C1 segment of cervical spinal cord (tissue), 14 donors: Measurements from ENCODE around the gene HMOX1.
A peak's percentile ranks its signal among the peaks of the same experiment; 100 is the strongest.

Experiments used
- DNase-seq, 14 donors: peaks; one replicate each; lab custom pipeline; 2025; lab: John Stamatoyannopoulos, UW

HMOX1 gene

DNA sequence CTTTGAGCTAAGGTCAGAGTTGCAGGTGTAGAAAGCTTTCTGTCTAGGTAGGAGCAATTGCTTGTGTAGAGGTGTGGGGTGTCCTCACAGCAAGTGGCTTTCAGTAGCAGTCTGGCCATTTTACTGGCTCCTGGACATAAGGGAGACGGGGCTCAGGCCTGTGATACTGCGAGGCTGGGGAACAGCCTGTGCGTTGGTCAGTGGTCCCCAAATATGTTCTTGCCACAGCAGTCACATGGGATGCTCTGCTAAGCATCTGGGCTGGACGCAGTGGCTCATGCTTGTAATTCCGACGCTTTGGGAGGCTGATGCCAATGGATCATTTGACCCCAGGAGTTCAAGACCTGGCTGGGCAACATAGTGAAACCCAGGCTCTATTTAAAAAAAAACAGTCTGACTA, 21.0 kb downstream of the HMOX1 start:
- no peak for DNase-seq

DNA sequence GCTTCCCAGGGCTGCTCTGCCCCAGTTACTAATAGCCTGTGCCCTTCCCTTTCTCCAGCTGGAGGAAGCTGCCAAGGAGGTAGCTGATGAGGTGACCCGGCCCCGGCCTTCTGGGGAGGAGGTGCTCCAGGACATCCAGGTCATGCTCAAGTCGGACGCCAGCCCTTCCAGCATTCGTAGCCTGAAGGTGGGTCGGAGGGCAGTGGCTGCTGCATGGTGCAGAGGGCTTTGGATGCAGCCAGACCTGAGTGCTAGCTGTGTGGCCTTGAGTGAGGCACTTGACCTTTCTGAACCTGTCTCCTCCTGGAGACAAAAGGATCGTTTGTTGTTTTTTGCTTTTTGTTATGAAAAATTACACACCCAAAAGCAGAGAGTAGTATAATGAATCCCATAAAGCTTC, 22.5 kb downstream of the HMOX1 start:
- no peak for DNase-seq

- DNase-seq, result no peak
Measured at GRCh38 chr22:35404176-35404575, 23.3 kb downstream of the HMOX1 start.

DNA sequence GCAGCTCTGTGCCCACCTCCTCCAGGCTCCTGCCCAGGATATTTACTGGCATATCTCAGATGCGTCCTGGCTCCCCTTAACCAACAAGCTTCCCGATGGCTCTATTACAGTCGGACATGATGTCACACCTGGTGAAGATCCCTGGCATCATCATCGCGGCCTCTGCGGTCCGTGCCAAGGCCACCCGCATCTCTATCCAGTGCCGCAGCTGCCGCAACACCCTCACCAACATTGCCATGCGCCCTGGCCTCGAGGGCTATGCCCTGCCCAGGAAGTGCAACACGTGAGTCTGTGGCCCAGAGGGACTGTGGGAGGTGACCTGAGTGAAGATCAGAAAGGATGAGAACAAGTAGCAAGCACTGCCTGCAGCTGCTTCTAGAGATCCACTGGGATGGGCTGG, 25.5 kb downstream of the HMOX1 start:
- no peak for DNase-seq

- DNase-seq, result no peak
Measured at GRCh38 chr22:35407362-35407761, 26.5 kb downstream of the HMOX1 start.

- DNase-seq, result peak in 10 of 14 donors; percentile 7 to 58 (median 45)
Measured at GRCh38 chr22:35409783-35410662, 29.1 kb downstream of the HMOX1 start.

- no peak for DNase-seq
Measured at GRCh38 chr22:35410663-35411034, 29.8 kb downstream of the HMOX1 start.

DNA sequence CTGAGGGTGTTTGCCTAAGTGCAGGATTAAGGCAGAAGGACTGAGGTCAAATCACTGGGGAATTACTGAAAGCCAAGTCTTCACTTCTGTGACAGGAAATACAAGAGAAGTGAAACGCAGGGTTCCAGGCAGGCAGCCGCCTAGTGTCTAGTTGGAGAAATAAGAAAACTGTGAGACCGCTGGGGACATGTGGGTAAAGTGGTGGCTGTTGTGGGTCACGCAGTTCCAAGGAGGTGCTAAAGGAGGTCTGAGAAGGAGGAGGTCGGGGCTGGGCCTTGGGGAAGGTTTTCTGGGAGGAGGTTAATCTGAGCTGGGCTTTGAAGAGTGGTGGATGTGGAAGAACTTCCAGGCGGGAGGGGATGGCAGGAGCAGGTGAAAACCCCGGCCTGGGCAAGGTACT, 30.2 kb downstream of the HMOX1 start:
- DNase-seq, result no peak

DNA sequence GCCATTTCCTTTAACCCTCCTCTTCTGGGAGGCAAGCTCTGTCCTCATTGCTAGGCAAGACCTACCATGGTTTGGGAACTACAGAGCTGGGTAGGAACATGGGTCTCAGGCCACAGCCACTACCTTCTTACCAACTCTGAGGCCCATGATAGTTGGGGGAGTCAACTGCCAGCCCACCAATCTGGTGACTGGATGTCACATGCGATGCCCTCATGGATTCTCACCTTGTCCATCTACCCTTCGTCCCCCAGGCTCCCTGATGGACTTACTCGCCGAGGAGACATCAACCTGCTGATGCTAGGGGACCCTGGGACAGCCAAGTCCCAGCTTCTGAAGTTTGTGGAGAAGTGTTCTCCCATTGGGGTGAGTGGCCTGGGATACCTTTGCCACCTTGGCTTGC, 32.7 kb downstream of the HMOX1 start:
- no peak for DNase-seq

- DNase-seq, result no peak
Measured at GRCh38 chr22:35417606-35418005, 36.7 kb downstream of the HMOX1 start.

GRCh38 chr22:35418088-35418487, 37.2 kb downstream of the HMOX1 start:
- DNase-seq, result no peak

DNA sequence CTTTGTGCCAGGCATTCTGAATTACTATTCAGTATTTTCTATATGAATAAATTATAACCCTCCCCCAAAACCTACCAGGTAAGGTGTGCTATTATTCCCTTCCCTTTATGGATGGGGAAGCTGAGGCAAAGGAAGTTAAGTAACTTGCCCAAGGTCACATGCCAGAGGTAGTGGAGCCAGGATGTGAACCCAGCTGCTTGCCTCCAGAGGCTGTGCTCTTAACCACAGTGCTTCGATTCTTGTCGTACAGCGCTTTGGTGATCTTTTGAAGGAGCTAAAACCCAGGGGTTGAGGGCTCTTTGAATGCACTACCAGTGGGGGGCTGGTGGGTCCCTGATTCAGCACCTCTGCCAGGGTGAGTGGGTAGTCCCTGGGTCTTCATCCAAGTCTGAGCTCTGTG, 37.8 kb downstream of the HMOX1 start:
- no peak for DNase-seq

GRCh38 chr22:35419756-35420155, 38.9 kb downstream of the HMOX1 start:
- no peak for DNase-seq

- DNase-seq, result no peak
Measured at GRCh38 chr22:35421121-35421520, 40.2 kb downstream of the HMOX1 start.

GRCh38 chr22:35422145-35422544, 41.2 kb downstream of the HMOX1 start:
- DNase-seq, result no peak

GRCh38 chr22:35422936-35423335, 42.0 kb downstream of the HMOX1 start:
- DNase-seq, result no peak

- no peak for DNase-seq
Measured at GRCh38 chr22:35424081-35424480, 43.2 kb downstream of the HMOX1 start.

DNA sequence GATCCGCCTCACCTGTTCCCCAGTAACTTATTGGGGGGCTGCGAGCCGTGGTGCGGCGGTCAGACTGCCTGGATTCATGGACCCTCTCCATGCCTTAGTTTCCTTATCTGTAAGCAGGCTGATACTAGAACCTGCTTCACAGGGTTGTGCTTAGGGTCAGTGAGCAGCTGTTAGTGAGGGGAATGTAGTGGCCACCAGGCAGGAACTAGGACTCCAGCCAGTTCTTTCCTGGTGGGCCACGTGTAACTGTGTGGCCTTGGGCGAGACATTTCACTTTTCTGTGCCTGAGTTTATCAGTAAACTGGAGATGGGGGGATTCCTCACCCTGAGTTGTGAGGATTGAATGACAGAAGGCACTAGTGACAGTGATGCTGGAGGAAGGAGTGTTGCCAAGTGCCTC, 43.9 kb downstream of the HMOX1 start:
- no peak for DNase-seq

DNA sequence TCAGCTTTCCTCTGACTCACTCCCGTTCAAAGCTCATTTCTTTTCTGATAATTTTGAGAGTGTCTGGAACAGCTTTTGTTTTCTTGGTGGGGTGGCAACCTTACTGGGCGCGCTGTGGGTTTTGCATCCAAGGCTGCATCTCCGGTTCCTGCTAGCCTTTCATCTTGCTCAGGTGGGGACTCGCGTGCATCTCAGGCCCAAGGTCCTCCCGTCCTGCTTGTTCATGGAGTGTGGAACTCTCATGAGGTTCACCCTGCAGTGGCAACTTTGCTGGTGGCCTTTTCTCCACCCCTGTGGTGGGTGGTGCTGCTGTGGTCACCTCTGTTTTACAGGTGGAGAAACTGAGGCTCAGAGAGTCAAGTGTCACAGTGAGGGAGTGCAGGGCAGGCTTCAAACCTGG, 44.6 kb downstream of the HMOX1 start:
- DNase-seq, result no peak

GRCh38 chr22:35425971-35426800, 45.3 kb downstream of the HMOX1 start:
- no peak for DNase-seq

DNA sequence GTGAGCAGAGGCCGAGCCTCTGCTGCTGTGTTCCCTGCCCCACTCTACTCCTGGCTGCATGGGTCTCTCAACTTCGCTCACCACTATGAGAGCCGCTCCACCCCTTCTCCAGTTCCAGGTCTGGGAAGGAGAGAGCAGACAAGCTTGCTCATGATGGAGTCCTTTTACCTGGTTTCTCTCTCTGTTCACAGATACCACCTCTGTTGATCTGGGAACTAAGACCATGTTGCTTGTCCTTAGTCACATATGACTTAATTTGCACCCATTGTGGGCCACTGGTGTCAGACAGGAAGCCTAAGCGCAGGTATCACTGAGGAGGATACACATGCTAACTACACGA, 45.9 kb downstream of the HMOX1 start:
- no peak for DNase-seq

- DNase-seq, result peak; percentile 9 to 87 (median 61)
Measured at GRCh38 chr22:35430897-35431322, 50.0 kb downstream of the HMOX1 start.
